Mucosa of rectum (tissue), 2 donors: ENCODE data around the gene RILP.

ENCODE experiments used
- H3K27ac ChIP-seq, 2 donors: one replicate each; pipeline ENCODE4 v1.7.0; 2013; ENCODE audit warnings: inconsistent platforms in 2 of 2, low read depth in 2 of 2, low read length in 2 of 2
- H3K27me3 ChIP-seq, 2 donors: one replicate each; pipeline ENCODE4 v1.7.0; 2013; ENCODE audit warnings: low read length in 2 of 2; ENCODE audit not compliant: control insufficient read depth in 2 of 2, insufficient read depth in 2 of 2
- H3K36me3 ChIP-seq, 2 donors: one replicate each; pipeline ENCODE4 v1.7.0; 2013; ENCODE audit warnings: low read length in 2 of 2; ENCODE audit not compliant: control insufficient read depth in 2 of 2, insufficient read depth in 2 of 2
- H3K4me1 ChIP-seq, 2 donors: one replicate each; pipeline ENCODE4 v1.7.0; 2013; ENCODE audit warnings: low read length in 2 of 2, mild to moderate bottlenecking in 1 of 2; ENCODE audit not compliant: control insufficient read depth in 2 of 2, insufficient read depth in 2 of 2
- H3K4me3 ChIP-seq, 2 donors: one replicate each; pipeline ENCODE4 v1.7.0; 2013; ENCODE audit warnings: low read length in 2 of 2
- H3K9ac ChIP-seq, 2 donors: one replicate each; pipeline ENCODE4 v1.7.0; 2013; ENCODE audit warnings: low read length in 2 of 2, low read depth in 1 of 2, mild to moderate bottlenecking in 1 of 2
- H3K9me3 ChIP-seq, 2 donors: one replicate each; pipeline ENCODE4 v1.7.0; 2013; ENCODE audit warnings: low read length in 2 of 2; ENCODE audit not compliant: control insufficient read depth in 2 of 2
- donor health status: healthy.
- donor health status: Normal muscosa, but diverticular disease.

RILP gene

GRCh38 chr17:1640329-1641064 lies 9.2 kb downstream of the RILP start:
- no peaks in the 10 kb centered on the region for H3K27me3 ChIP-seq
- H3K4me1 ChIP-seq, result peaks cover 12 to 13% of the 10 kb centered on the region in 2 donors
- no peak overlapping the region for H3K4me3 ChIP-seq
- no peak overlapping the region for H3K9ac ChIP-seq
- no peaks in the 10 kb centered on the region for H3K9me3 ChIP-seq
- H3K36me3 ChIP-seq, result peaks cover 7 to 9% of the 10 kb centered on the region in 2 donors
- no peak overlapping the region for H3K27ac ChIP-seq

- Histone ChIP-seq H3K4me3 (no peak overlapping the region), H3K9ac (no peak overlapping the region), H3K9me3 (no peaks in the 10 kb centered on the region), H3K27ac (no peak overlapping the region), H3K36me3 (peaks cover 5 to 9% of the 10 kb centered on the region in 2 donors), H3K4me1 (peaks cover 12 to 13% of the 10 kb centered on the region in 2 donors), H3K27me3 (no peaks in the 10 kb centered on the region)
These were observed 10.0 kb downstream of the RILP start for GRCh38 chr17:1639549-1640180.

DNA sequence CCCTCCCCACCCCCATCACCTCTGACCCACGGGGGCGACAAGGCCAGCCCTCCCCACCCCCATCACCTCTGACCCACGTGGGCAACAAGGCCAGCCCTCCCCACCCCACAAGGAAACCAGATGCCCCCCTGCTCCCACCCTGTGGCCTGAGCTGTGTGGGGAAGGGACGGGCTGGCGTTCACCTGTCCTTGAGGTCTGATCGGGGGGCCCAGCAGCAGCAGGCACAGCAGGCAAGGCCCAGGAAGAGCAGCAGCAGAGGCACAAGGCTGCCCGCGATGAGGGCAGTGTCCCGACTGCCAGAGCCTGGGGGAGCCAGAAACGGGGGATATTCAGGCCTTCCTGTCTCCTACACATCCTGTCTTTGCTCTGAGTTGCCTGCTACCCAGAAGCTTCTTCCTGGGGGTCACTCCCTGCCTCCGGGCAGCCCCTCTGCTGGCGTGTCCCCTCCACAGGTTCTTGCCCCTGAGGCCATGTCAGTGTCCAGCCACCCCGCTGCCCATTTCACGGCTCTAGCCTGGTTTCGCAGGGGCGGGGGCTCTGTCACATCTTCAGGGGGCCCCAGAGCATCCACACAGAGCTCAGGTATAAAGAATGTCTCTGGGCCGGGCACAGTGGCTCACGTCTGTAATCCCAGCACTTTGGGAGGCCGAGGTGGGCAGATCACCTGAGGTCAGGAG lies 10.9 kb downstream of the RILP start:
- H3K27me3 ChIP-seq, result no peaks in the 10 kb centered on the region
- H3K4me3 ChIP-seq, result no peak overlapping the region
- peaks cover 5 to 9% of the 10 kb centered on the region in 2 donors for H3K36me3 ChIP-seq
- H3K4me1 ChIP-seq, result peaks cover 3 to 4% of the 10 kb centered on the region in 2 donors
- H3K27ac ChIP-seq, result no peak overlapping the region
- no peaks in the 10 kb centered on the region for H3K9me3 ChIP-seq
- H3K9ac ChIP-seq, result no peak overlapping the region

GRCh38 chr17:1638171-1638590 lies 11.5 kb downstream of the RILP start:
- Histone ChIP-seq H3K4me1 (no peaks in the 10 kb centered on the region), H3K27ac (no peak overlapping the region), H3K9ac (no peak overlapping the region), H3K9me3 (no peaks in the 10 kb centered on the region), H3K36me3 (peaks cover 5 to 9% of the 10 kb centered on the region in 2 donors), H3K27me3 (no peaks in the 10 kb centered on the region), H3K4me3 (no peak overlapping the region)

DNA sequence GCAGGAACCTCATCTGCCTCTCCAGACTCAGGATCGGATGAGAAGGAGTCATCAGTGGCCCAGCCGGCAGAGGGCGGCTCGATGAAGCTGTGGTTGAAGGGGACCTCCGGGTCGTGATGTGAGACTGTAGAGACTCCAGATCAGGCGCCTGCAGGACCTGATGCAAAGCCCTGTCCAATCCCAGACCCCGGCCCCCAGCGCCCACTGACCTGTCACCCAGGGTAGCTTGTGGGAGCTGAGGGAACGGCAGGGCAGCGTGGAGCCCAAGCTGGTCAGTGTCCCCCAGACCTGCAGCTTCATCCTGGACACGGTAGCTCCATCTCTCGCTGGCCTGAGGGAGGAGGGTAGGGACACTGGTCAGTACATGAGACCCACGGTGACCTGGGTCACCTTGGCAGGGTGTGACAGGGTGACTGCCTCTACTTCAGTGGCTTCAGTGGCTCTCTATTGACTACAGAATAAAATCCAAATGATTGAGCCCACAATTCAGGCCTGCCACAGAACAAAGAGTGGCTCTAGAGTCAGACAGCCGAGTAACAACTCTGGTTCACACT lies 12.9 kb downstream of the RILP start:
- no peak overlapping the region for H3K9ac ChIP-seq
- H3K4me1 ChIP-seq, result no peaks in the 10 kb centered on the region
- no peak overlapping the region for H3K27ac ChIP-seq
- H3K36me3 ChIP-seq, result peaks cover 5 to 9% of the 10 kb centered on the region in 2 donors
- H3K4me3 ChIP-seq, result no peak overlapping the region
- H3K27me3 ChIP-seq, result no peaks in the 10 kb centered on the region
- no peaks in the 10 kb centered on the region for H3K9me3 ChIP-seq

- H3K27ac ChIP-seq, result no peak overlapping the region
- H3K36me3 ChIP-seq, result peaks cover 5 to 9% of the 10 kb centered on the region in 2 donors
- H3K4me3 ChIP-seq, result no peak overlapping the region
- H3K9me3 ChIP-seq, result no peaks in the 10 kb centered on the region
- no peak overlapping the region for H3K9ac ChIP-seq
- no peaks in the 10 kb centered on the region for H3K4me1 ChIP-seq
- H3K27me3 ChIP-seq, result no peaks in the 10 kb centered on the region
These were observed 13.8 kb downstream of the RILP start for GRCh38 chr17:1635675-1636465.

DNA sequence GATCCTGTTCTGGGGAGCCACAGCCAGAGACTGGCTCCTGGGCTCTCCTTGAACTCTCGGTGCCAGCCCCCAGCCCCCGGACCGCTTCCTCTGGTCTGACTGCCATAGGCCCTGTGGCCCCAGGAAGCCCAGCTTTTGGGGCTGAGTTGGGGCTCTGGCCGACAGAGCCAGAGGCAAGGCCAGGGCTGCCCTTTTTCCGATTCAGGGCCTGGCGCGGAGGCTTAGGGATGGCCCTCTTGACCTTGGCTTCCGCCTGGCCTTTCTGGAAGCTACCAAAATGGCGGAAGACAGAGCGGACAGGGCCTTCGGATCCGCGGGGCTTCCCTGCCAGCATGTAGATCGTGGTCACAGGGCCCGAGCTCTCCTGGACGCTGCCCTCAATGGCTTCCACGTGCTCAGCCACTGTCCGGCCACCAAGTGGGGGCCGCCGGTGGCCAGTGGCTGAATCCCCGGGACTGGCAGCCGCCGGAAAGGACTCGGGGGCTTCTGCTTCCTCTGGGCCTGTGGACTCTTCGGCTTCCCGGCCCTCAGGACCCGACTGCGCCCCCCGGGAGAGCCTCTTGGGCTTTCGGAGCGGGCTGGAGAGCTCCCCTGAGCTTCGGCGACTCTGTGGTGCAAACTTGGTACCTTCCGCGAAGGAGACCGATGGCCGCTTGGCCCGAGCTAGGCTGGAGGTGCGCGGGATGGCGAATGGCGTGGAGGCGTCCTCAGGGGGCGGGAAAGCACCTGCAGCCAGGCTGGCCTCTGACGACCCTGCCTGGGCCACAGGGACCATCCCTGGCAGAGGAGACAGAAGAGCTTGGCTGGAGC lies 14.6 kb downstream of the RILP start:
- H3K4me3 ChIP-seq, result no peak overlapping the region
- peaks cover 0 to under 1% of the 10 kb centered on the region in 2 donors for H3K4me1 ChIP-seq
- H3K36me3 ChIP-seq, result peaks cover 5 to 9% of the 10 kb centered on the region in 2 donors
- no peak overlapping the region for H3K9ac ChIP-seq
- H3K9me3 ChIP-seq, result no peaks in the 10 kb centered on the region
- no peaks in the 10 kb centered on the region for H3K27me3 ChIP-seq
- H3K27ac ChIP-seq, result no peak overlapping the region

DNA sequence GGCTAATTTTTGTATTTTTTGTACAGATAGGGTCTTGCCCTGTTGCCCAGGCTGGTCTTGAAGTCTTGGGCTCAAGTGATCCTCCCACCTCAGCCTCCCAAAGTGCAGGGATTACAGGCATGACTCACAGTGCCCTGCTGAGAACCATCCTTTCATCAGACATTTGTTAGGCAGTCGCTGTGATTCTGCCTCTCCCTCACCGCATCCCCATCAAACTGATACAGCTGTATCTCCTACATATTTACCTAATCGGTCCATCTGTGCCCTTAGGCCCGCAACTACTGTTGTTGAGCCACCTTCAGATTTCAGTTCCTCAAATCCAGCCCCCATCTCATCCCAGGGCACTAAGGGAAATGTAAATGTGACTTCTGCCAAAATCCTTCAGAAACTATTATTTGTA lies 19.0 kb downstream of the RILP start:
- no peaks in the 10 kb centered on the region for H3K36me3 ChIP-seq
- no peak overlapping the region for H3K27ac ChIP-seq

More for the DNA sequence above, 19.0 kb downstream of the RILP start:
- Histone ChIP-seq H3K4me3 (no peak overlapping the region), H3K4me1 (peaks cover 15 to 19% of the 10 kb centered on the region in 2 donors), H3K9me3 (no peaks in the 10 kb centered on the region), H3K9ac (no peak overlapping the region), H3K27me3 (no peaks in the 10 kb centered on the region)
